NT2/D1 (cell line): ENCODE measurements around the gene ICOS.
"Not testable (repeated sequence)": the region's sequence is repeated elsewhere in the genome, so short reads cannot be mapped to it uniquely, and the experiment has no call there.

ENCODE experiments used
- DNase-seq: peaks from one replicate; pipeline ENCODE4 v3.0.0-alpha.2; 2011; ENCODE audit warnings: low read depth, low spot score
- H3K27me3 ChIP-seq: 2 replicates; pipeline ENCODE4 v1.6.0; 2011; ENCODE audit warnings: mild to moderate bottlenecking; ENCODE audit not compliant: insufficient read length, insufficient read depth
- H3K36me3 ChIP-seq: 2 replicates; pipeline ENCODE4 v1.6.1; 2011; ENCODE audit warnings: mild to moderate bottlenecking, low read length, mixed read lengths; ENCODE audit not compliant: insufficient read depth, insufficient read length
- H3K4me1 ChIP-seq: 2 replicates; pipeline ENCODE4 v1.5.1; 2011; ENCODE audit not compliant: insufficient read depth, insufficient read length
- H3K4me3 ChIP-seq: 2 replicates; pipeline ENCODE4 v1.5.1; 2011; ENCODE audit warnings: low read depth; ENCODE audit not compliant: insufficient read length
- H3K9ac ChIP-seq: 2 replicates; pipeline ENCODE4 v1.6.0; 2011; ENCODE audit warnings: low read depth; ENCODE audit not compliant: insufficient read length
- H3K9me3 ChIP-seq: 2 replicates; pipeline ENCODE4 v1.5.1; 2011; ENCODE audit warnings: mild to moderate bottlenecking, low read length; ENCODE audit not compliant: insufficient read depth
- SUZ12 ChIP-seq: IDR thresholded peaks from 2 replicates; pipeline ENCODE4 v1.6.1; 2011; ENCODE audit not compliant: insufficient read length, insufficient read depth; ENCODE audit errors: extremely low read depth
- YY1 ChIP-seq: IDR thresholded peaks from 2 replicates; pipeline ENCODE4 v1.6.1; 2011; ENCODE audit not compliant: insufficient read length, insufficient read depth
- ZNF274 ChIP-seq: IDR thresholded peaks from 2 replicates; pipeline ENCODE4 v1.6.1; 2011; ENCODE audit warnings: mild to moderate bottlenecking, low read depth, low read length

The ICOS gene

GRCh38 chr2:203935568-203935967 lies 995 bp upstream of the ICOS start:
- Histone ChIP-seq H3K9ac (no peak overlapping the region), H3K9me3 (no peaks in the 10 kb centered on the region), H3K27me3 (no peaks in the 10 kb centered on the region), H3K4me1 (no peaks in the 10 kb centered on the region), H3K36me3 (no peaks in the 10 kb centered on the region), H3K4me3 (no peak overlapping the region)
- no peak for DNase-seq
- TF ChIP-seq SUZ12: no peak
- no peak for TF ChIP-seq YY1

DNA sequence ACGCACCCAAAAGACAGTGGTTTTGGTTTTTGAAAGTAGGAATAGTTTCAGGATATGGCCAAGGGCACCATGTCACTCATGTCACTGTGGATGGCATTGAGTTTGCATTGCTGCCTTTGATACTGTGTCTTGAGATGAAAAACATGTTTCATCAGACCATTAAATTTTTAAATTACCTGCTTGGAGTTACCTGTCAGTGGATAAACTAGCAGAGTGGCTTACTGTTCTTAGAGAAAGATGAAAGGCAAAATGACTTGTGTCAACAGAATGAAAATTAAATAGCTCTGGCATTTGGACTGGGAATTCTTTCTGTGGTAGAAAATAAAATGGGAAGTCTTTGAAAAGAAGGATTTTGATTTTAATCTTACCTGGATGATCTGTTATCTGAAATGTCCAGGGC lies 386 bp downstream of the ICOS start:
- Histone ChIP-seq H3K4me3 (no peak overlapping the region), H3K9ac (no peak overlapping the region), H3K4me1 (no peaks in the 10 kb centered on the region), H3K27me3 (no peaks in the 10 kb centered on the region), H3K9me3 (no peaks in the 10 kb centered on the region), H3K36me3 (no peaks in the 10 kb centered on the region)
- DNase-seq: no peak
- no peak for TF ChIP-seq SUZ12
- no peak for TF ChIP-seq YY1
- no peak for TF ChIP-seq ZNF274

DNA sequence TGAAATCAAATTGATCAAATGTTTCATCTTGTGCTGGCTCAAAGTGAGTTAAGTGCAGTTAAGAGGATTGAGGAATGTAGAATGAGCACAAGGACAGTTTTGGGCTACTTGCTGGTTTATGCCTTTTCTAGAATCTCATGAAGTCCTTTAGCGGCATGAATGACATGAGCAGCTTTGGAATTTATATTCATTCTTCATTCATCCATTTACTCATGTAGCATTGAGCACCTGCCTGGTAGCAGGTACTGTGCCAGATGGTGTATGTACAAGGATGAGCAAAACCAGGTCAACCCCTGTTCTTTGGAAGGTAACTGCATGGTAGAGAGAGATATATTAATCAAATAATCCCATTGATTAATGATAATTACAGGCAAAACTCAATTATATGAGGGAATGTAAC lies 1.2 kb downstream of the ICOS start:
- Histone ChIP-seq H3K9ac (no peak overlapping the region), H3K4me3 (no peak overlapping the region)
- TF ChIP-seq SUZ12 (no peak), YY1 (no peak), ZNF274 (no peak)

GRCh38 chr2:203940039-203940438 lies 3.5 kb downstream of the ICOS start:
- Histone ChIP-seq H3K4me1 (no peaks in the 10 kb centered on the region), H3K9ac (no peak overlapping the region), H3K36me3 (no peaks in the 10 kb centered on the region), H3K4me3 (no peak overlapping the region), H3K27me3 (no peaks in the 10 kb centered on the region), H3K9me3 (peaks cover 16% of the 10 kb centered on the region)
- DNase-seq: no peak
- TF ChIP-seq SUZ12 (no peak), ZNF274 (no peak), YY1 (no peak)

More for the DNA sequence above, 1.2 kb downstream of the ICOS start:
- Histone ChIP-seq H3K4me1 (no peaks in the 10 kb centered on the region), H3K36me3 (no peaks in the 10 kb centered on the region), H3K27me3 (no peaks in the 10 kb centered on the region), H3K9me3 (no peaks in the 10 kb centered on the region)
- DNase-seq: no peak

DNA sequence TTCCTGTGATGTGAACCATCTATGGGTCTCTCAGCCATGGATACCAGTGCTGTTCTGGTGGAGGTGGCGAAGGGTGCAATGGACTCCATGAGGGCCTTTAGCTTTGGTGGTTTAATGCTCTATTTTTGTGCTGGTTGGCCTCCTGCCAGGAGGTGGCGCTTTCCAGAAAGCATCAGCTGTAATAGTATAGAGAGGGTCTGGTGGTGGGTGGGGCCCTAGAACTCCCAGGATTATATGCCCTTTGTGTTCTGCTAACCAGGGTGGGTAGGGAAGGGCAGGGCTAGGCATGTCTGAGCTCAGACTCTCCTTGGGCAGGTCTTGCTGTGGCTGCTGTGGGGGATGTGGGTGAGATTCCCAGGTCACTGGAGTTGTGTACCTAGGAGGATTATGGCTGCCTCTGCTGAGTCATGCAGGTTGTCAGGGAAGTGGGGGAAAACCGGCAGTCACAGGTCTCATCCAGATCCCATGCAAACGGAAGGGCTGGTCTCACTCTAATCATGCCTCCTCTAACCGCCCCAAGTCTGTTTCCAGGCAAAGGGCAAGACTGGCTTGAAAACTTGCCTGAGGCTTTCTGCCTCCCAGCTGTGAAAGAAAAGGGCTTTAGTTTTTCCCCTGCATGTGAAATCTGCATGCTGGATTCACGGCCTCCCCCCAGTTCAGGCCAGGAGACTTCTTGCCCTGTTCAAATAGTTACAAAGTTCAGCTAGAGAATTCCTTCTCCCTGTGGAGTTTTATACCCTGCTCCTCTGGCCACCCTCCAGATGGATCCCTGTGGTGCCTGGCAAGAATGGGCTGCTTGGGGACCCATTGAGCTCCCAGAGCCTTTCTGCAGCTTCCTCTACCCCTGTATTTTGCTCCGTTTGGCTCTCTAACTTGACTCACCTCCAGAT lies 7.2 kb downstream of the ICOS start:
- H3K9me3 ChIP-seq: peaks cover 16% of the 10 kb centered on the region
- not testable (repeated sequence) for H3K4me1 ChIP-seq, H3K36me3 ChIP-seq, H3K9ac ChIP-seq, H3K4me3 ChIP-seq, DNase-seq, H3K27me3 ChIP-seq

DNA sequence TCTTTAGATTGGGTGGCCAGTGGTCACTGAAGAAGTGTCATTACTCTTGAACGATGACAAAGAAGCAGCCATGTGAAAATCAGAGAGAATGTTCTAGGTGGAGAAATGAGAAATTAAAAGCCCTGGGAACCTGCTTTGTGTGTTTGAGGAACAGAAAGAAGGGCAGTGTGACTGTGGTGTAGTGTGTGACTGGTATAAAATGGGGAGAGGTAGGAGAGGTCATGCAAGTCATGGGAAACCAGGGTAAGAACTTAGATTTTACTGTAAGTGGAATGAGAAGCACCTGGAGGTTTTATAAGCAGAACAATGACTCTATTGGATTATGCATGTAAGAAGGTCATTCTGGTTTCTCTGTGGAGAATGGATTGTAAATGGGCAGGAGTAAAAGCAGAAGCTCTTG lies 12.2 kb downstream of the ICOS start:
- no peak overlapping the region for H3K9ac ChIP-seq
- no peak for DNase-seq
- no peaks in the 10 kb centered on the region for H3K27me3 ChIP-seq
- H3K4me3 ChIP-seq: no peak overlapping the region
- H3K36me3 ChIP-seq: no peaks in the 10 kb centered on the region
- peaks cover 11% of the 10 kb centered on the region for H3K9me3 ChIP-seq
- H3K4me1 ChIP-seq: no peaks in the 10 kb centered on the region
- no peak for TF ChIP-seq ZNF274
- no peak for TF ChIP-seq YY1
- TF ChIP-seq SUZ12: no peak

- no peak overlapping the region for H3K9ac ChIP-seq
- H3K9me3 ChIP-seq: peaks cover 7% of the 10 kb centered on the region
- H3K4me1 ChIP-seq: no peaks in the 10 kb centered on the region
- TF ChIP-seq ZNF274: no peak
- no peak for TF ChIP-seq SUZ12
- TF ChIP-seq YY1: no peak
- DNase-seq: no peak
- H3K36me3 ChIP-seq: no peaks in the 10 kb centered on the region
- no peaks in the 10 kb centered on the region for H3K27me3 ChIP-seq
- no peak overlapping the region for H3K4me3 ChIP-seq
These were observed 12.7 kb downstream of the ICOS start for GRCh38 chr2:203949228-203949627.
